ENCODE data around the gene TEX50.
"Not testable (repeated sequence)": the region's sequence is repeated elsewhere in the genome, so short reads cannot be mapped to it uniquely, and the experiment has no call there.

The TEX50 gene

GRCh38 chr1:173642450-173643139 lies 7.5 kb downstream of the TEX50 start:
- H3K4me1 Mint-ChIP-seq, H3K9me3 Mint-ChIP-seq, H3K27ac Mint-ChIP-seq: not testable (repeated sequence)

DNA sequence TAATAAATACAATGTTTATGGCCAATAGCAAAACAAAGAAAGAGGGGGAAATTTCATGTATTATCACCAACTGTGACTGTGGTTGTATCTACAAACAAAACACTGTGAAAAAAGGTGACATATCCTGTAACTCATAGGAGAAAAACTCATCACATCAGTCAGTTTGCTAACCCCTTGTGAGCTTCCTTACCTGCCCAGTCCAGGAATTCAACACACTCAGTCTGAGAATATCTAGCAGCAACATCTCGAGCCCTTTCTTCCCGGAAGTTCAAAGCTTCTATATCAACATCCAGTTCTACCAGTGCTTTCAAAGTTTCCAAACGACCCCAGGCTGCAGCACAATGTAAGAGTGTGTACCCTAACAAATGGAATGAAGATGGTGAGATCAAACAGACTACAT lies 11.5 kb downstream of the TEX50 start:
- DNase-seq (ENCODE audit: low spot score in 2 of 2) (no peak), ATAC-seq (no peak)
- Mint-ChIP-seq H3K4me1 (no peaks in the 10 kb centered on the region), H3K36me3 (no peaks in the 10 kb centered on the region), H3K4me3 (no peak overlapping the region), H3K27ac (no peak overlapping the region), H3K9me3 (peaks cover 2% of the 10 kb centered on the region)

More at GRCh38 chr1:173642450-173643139, 7.5 kb downstream of the TEX50 start:
- H3K36me3 Mint-ChIP-seq; H3K4me3 Mint-ChIP-seq; ATAC-seq; DNase-seq (ENCODE audit: low spot score in 2 of 2): not testable (repeated sequence)

GRCh38 chr1:173648880-173649605 lies 13.9 kb downstream of the TEX50 start:
- H3K4me3 Mint-ChIP-seq: no peak overlapping the region
- H3K27ac Mint-ChIP-seq: no peak overlapping the region
- no peaks in the 10 kb centered on the region for H3K36me3 Mint-ChIP-seq
- H3K4me1 Mint-ChIP-seq: no peaks in the 10 kb centered on the region
- ATAC-seq: no peak
- DNase-seq (ENCODE audit: low spot score in 2 of 2): no peak
- H3K9me3 Mint-ChIP-seq: no peaks in the 10 kb centered on the region

GRCh38 chr1:173660306-173660705 lies 25.2 kb downstream of the TEX50 start:
- Mint-ChIP-seq H3K27ac (no peak overlapping the region), H3K4me1 (no peaks in the 10 kb centered on the region), H3K4me3 (no peak overlapping the region), H3K9me3 (peaks cover 5% of the 10 kb centered on the region), H3K36me3 (no peaks in the 10 kb centered on the region)
- DNase-seq (ENCODE audit: low spot score in 2 of 2): no peak
- ATAC-seq: no peak

GRCh38 chr1:173661271-173661670 lies 26.1 kb downstream of the TEX50 start:
- H3K4me1 Mint-ChIP-seq: no peaks in the 10 kb centered on the region
- no peak for ATAC-seq
- H3K36me3 Mint-ChIP-seq: no peaks in the 10 kb centered on the region
- H3K4me3 Mint-ChIP-seq: no peak overlapping the region
- no peak overlapping the region for H3K27ac Mint-ChIP-seq
- H3K9me3 Mint-ChIP-seq: peaks cover 1% of the 10 kb centered on the region
- DNase-seq (ENCODE audit: low spot score in 2 of 2): no peak

DNA sequence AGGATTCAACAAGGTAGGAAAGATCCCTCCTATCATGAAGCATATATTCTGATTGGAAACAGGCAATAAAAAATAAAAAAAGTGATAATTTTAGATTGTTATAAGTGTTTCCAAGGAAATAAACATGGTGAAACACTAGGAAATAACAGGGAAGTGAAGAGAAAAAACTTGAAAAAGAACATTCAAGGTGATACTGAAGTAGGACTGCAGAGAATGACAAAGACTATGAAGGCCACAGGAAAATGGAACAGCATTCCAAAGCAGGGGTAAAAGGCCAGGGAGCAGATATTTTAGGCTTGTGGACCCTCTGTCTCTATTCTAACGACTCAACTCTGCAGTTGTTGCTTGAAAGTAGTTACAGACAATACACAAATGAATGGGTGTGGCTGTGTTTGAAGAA lies 26.6 kb downstream of the TEX50 start:
- H3K27ac Mint-ChIP-seq: no peak overlapping the region
- no peaks in the 10 kb centered on the region for H3K36me3 Mint-ChIP-seq
- H3K4me3 Mint-ChIP-seq: no peak overlapping the region
- H3K4me1 Mint-ChIP-seq: no peaks in the 10 kb centered on the region
- no peak for DNase-seq (ENCODE audit: low spot score in 2 of 2)
- ATAC-seq: no peak
- no peaks in the 10 kb centered on the region for H3K9me3 Mint-ChIP-seq

GRCh38 chr1:173663159-173663558 lies 28.0 kb downstream of the TEX50 start:
- DNase-seq (ENCODE audit: low spot score in 2 of 2) (no peak), ATAC-seq (no peak)
- H3K9me3 Mint-ChIP-seq: no peaks in the 10 kb centered on the region
- H3K4me1 Mint-ChIP-seq: no peaks in the 10 kb centered on the region
- no peak overlapping the region for H3K4me3 Mint-ChIP-seq
- no peak overlapping the region for H3K27ac Mint-ChIP-seq
- H3K36me3 Mint-ChIP-seq: no peaks in the 10 kb centered on the region

DNA sequence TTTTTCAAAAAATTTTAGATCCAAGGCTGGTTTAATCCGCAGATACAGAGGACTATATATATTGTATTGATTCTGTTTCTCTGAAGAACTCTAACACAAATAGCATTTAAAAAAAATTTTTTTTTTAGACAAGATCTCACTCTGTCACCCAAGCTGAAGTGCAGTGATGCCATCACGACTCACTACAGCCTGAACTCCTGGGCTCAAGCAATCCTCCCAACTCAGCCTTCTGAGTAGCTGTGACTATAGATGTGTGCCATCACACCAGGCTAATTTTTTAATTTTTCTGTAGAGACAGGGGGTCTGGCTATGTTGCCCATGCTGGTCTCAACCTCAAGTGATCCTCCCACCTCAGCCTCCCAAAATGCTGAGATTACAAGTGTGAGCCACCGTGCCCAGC lies 31.5 kb downstream of the TEX50 start:
- Mint-ChIP-seq H3K4me3 (no peak overlapping the region), H3K36me3 (no peaks in the 10 kb centered on the region), H3K27ac (no peak overlapping the region), H3K9me3 (no peaks in the 10 kb centered on the region), H3K4me1 (peaks cover 9% of the 10 kb centered on the region)
- ATAC-seq (no peak), DNase-seq (ENCODE audit: low spot score in 2 of 2) (no peak)

DNA sequence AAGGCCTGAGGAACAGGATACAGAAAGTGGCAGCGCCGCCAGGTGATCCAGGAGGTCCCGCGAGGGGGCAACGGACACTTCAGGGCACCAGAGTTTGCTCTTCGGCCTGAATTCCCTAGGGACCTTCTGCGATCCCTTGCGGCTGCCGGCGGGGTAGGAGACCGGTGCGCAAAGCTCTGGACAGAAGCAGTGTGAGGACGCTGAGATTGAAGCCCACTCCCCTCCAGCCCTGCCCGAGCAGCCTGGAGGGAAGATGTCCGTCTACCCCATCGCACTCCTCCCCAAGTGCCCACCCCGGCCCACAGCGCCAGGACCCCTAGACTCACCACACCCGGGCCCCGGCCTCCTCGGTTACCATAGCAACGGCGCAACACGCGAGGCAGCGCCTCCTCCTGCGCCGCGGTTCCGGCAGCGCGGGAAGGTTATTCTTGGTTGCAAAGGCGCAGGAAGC lies 34.4 kb downstream of the TEX50 start, which contains the start of gene ANKRD45:
ANKRD45 (minus strand) TSS at position 361 of the 451 bp plus-strand sequence. CDS start 10,433 bp downstream, outside the sequence.
- no peak for ATAC-seq
- Mint-ChIP-seq H3K4me3 (peak within 1 kb of the TSS; percentile 4), H3K27ac (no peak within 1 kb of the TSS)

DNA sequence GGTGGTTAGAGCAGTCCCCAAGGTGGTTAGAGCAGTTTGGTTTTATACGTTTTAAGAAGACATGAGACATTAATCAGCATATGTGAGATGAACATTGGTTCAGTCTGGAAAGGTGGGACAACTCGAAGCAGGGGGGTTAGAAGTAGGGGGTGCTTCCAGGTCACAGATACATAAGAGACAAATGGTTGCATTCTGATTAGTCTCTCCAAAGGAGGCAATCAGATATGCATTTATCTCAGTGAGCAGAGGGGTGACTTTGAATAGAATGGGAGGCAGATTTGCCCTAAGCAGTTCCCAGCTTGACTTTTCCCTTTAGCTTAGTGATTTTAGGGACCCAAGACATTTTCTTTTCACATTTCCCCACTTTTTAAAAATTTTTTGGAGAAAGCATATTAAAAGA lies 39.4 kb downstream of the TEX50 start:
- not testable (repeated sequence) for DNase-seq (ENCODE audit: low spot score in 2 of 2); H3K9me3 Mint-ChIP-seq; ATAC-seq; H3K27ac Mint-ChIP-seq; H3K4me3 Mint-ChIP-seq; H3K4me1 Mint-ChIP-seq; H3K36me3 Mint-ChIP-seq

More for the DNA sequence above, 34.4 kb downstream of the TEX50 start, which contains the start of gene ANKRD45:
- DNase-seq (ENCODE audit: low spot score in 2 of 2): no peak
- Mint-ChIP-seq H3K36me3 (no peaks in the 10 kb centered on the region), H3K9me3 (no peaks in the 10 kb centered on the region), H3K4me1 (peaks cover 9% of the 10 kb centered on the region)

DNA sequence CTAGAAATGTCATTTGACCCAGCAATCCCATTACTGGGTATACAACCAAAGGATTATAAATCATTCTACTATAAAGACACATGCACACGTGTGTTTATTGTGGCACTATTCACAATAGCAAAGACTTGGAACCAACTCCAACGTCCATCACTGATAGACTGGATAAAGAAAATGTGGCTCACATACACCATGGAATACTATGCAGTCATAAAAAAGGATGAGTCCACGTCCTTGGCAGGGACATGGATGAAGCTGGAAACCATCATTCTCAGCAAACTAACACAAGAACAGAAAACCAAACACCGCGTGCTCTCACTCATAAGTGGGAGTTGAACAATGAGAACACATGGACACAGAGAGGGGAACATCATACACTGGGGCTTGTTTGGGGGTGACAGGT lies 45.0 kb downstream of the TEX50 start:
- not testable (repeated sequence) for H3K9me3 Mint-ChIP-seq; H3K4me3 Mint-ChIP-seq; H3K4me1 Mint-ChIP-seq; ATAC-seq; H3K27ac Mint-ChIP-seq; DNase-seq (ENCODE audit: low spot score in 2 of 2); H3K36me3 Mint-ChIP-seq

GRCh38 chr1:173682184-173682583 lies 47.0 kb downstream of the TEX50 start:
- no peaks in the 10 kb centered on the region for H3K36me3 Mint-ChIP-seq
- H3K27ac Mint-ChIP-seq: no peak overlapping the region
- no peaks in the 10 kb centered on the region for H3K9me3 Mint-ChIP-seq
- no peaks in the 10 kb centered on the region for H3K4me1 Mint-ChIP-seq
- no peak for ATAC-seq
- DNase-seq (ENCODE audit: low spot score in 2 of 2): no peak
- H3K4me3 Mint-ChIP-seq: no peak overlapping the region

- not testable (repeated sequence) for H3K27ac Mint-ChIP-seq; H3K4me3 Mint-ChIP-seq; H3K4me1 Mint-ChIP-seq; DNase-seq (ENCODE audit: low spot score in 2 of 2); ATAC-seq; H3K36me3 Mint-ChIP-seq; H3K9me3 Mint-ChIP-seq
Observed at GRCh38 chr1:173683838-173684237, 48.7 kb downstream of the TEX50 start.

GRCh38 chr1:173685121-173685520 lies 50.0 kb downstream of the TEX50 start:
- H3K36me3 Mint-ChIP-seq; H3K4me3 Mint-ChIP-seq; H3K9me3 Mint-ChIP-seq; ATAC-seq; DNase-seq (ENCODE audit: low spot score in 2 of 2); H3K27ac Mint-ChIP-seq: not testable (repeated sequence)
- H3K4me1 Mint-ChIP-seq: peaks cover 13% of the 10 kb centered on the region

All from stimulated activated effector memory CD8-positive, alpha-beta T cell treated with anti-CD3 and anti-CD28 coated beads, Interleukin-12 subunit alpha, Interleukin-12 subunit beta, amount 100 ng/mL, for 72 hours (primary cell).